K562 (cell line): ENCODE measurements around the gene CSMD2. TPM values are rescaled to one million over a fixed set of nuclear protein-coding genes. Genes with fewer than 3 reads are reported as not detected.

Experiments used
- ATAC-seq: fragments of 200-7000 bp; cut with Tn5 transposase; 3 replicates; pipeline ENCODE4 v1.9.1; 2020; ENCODE audit warnings: moderate library complexity
- BruUV-seq: library from RNA; stranded (reverse); fragments of 400-500 nt; replicated peaks from 2 replicates; lab custom pipeline; 2021; lab: Mats Ljungman, UMichigan
- CTCF ChIA-PET: fragments of 300-600 bp; formaldehyde crosslinking; extraction: SDS; loops from one replicate; lab custom pipeline; 2021; ENCODE audit warnings: low intra/inter-chr PET ratio; lab: Yijun Ruan, JAX
- POLR2A ChIA-PET: fragments of 300-600, 350-650 bp; sonication (Branson Sonifier 250); formaldehyde crosslinking; extraction: SDS; loops from one replicate; lab custom pipeline; 2021; ENCODE audit warnings: antibody characterized with exemption, inconsistent platforms; lab: Yijun Ruan, JAX
- DNase-seq, 4 experiments: peaks; one replicate each; pipeline versions ENCODE4 v3.0.0 to v3.0.0-alpha.2; 2011 to 2018; ENCODE audit warnings: low spot score in 3 of 4, mixed read lengths in 3 of 4; ENCODE audit errors: extremely low read depth in 1 of 4
- FAIRE-seq: peaks from 2 replicates; lab custom pipeline; 2011; peaks lifted over from hg19 to GRCh38; lab: Jason Lieb, UNC
- H2AFZ ChIP-seq: 2 replicates; pipeline ENCODE4 v1.6.0; 2011; ENCODE audit warnings: low read depth, low read length, control low read depth, inconsistent platforms
- H3K27ac ChIP-seq: fragments of 200-600 bp; 3 replicates; pipeline ENCODE4 v1.8.0; 2011; ENCODE audit warnings: low read depth, mild to moderate bottlenecking, control low read depth, inconsistent platforms, low read length, moderate library complexity, mixed read lengths; ENCODE audit errors: extremely low read depth
- H3K27me3 ChIP-seq, 2 experiments: fragments of 300-600 bp in 1 of 2; 2 replicates in 1 of 2; 3 replicates in 1 of 2; pipeline versions ENCODE4 v1.6.0 to v1.8.0; 2011; ENCODE audit warnings: inconsistent platforms in 2 of 2, low read length in 2 of 2, mild to moderate bottlenecking in 1 of 2, mixed read lengths in 1 of 2, moderate library complexity in 1 of 2; ENCODE audit not compliant: control insufficient read depth in 2 of 2, insufficient read depth in 2 of 2
- H3K36me3 ChIP-seq: fragments of 300-600 bp; 3 replicates; pipeline ENCODE4 v1.8.0; 2011; ENCODE audit warnings: mild to moderate bottlenecking, low read length, inconsistent platforms; ENCODE audit not compliant: control insufficient read depth, insufficient read depth
- H3K4me1 ChIP-seq, 2 experiments: fragments of 200-600 bp in 1 of 2; replicated peaks in 1 of 2; 2 replicates in 1 of 2; 3 replicates in 1 of 2; pipeline versions ENCODE4 v1.5.1 to v1.8.0; 2011; ENCODE audit warnings: inconsistent platforms in 2 of 2, low read length in 2 of 2, mild to moderate bottlenecking in 1 of 2, mixed read lengths in 1 of 2, moderate library complexity in 1 of 2; ENCODE audit not compliant: control insufficient read depth in 2 of 2, insufficient read depth in 2 of 2
- H3K4me2 ChIP-seq: 2 replicates; pipeline ENCODE4 v1.6.1; 2011; ENCODE audit warnings: low read length, control low read depth, inconsistent platforms, mixed read lengths; ENCODE audit not compliant: insufficient read depth
- H3K4me3 ChIP-seq: fragments of 200-600 bp; sonication (generic), shearing (Covaris generic); 2 replicates; pipeline ENCODE4 v1.5.1; 2016; ENCODE audit warnings: control low read depth, inconsistent platforms
- H3K79me2 ChIP-seq: fragments of 200-600 bp; 3 replicates; pipeline ENCODE4 v1.8.0; 2011; ENCODE audit warnings: low read length, inconsistent platforms; ENCODE audit not compliant: control insufficient read depth, insufficient read depth
- H3K9ac ChIP-seq, 2 experiments: 2 replicates each; pipeline versions ENCODE4 v1.6.0 to v1.6.1; 2011; ENCODE audit warnings: low read depth in 2 of 2, low read length in 2 of 2, control low read depth in 1 of 2, inconsistent platforms in 1 of 2, mild to moderate bottlenecking in 1 of 2, mixed read lengths in 1 of 2; ENCODE audit not compliant: insufficient read depth in 1 of 2
- H3K9me1 ChIP-seq: one replicate; pipeline ENCODE4 v1.6.0; 2011; ENCODE audit warnings: inconsistent platforms, mild to moderate bottlenecking, low read length, moderate library complexity; ENCODE audit not compliant: control insufficient read depth, insufficient read depth
- H3K9me3 ChIP-seq: replicated peaks from 2 replicates; pipeline ENCODE4 v1.5.1; 2011; ENCODE audit warnings: low read depth, low read length, inconsistent platforms; ENCODE audit not compliant: control insufficient read depth, insufficient read depth
- H4K20me1 ChIP-seq: replicated peaks from 2 replicates; pipeline ENCODE4 v1.6.1; 2011; ENCODE audit warnings: low read length, inconsistent platforms, mixed read lengths; ENCODE audit not compliant: control insufficient read depth, insufficient read depth
- CHD4 ChIP-seq: fragments of 200-600 bp; sonication (generic); IDR thresholded peaks from 3 replicates; pipeline ENCODE4 v1.6.1; 2012; ENCODE audit warnings: low read depth, mild to moderate bottlenecking, mixed read lengths, low read length, inconsistent platforms; ENCODE audit not compliant: insufficient read depth, insufficient replicate concordance, poor library complexity, severe bottlenecking
- CXXC5 ChIP-seq: fragments of 250-450 bp; sonication (Bioruptor Pico); IDR thresholded peaks from 2 replicates; pipeline ENCODE4 v1.8.0; 2022; ENCODE audit warnings: inconsistent platforms, mild to moderate bottlenecking, moderate library complexity
- DPF2 ChIP-seq: fragments of 450-650 bp; IDR thresholded peaks from 2 replicates; pipeline ENCODE4 v1.6.1; 2016
- E2F3 ChIP-seq: fragments of 250-450 bp; sonication (Bioruptor Pico); IDR thresholded peaks from 2 replicates; pipeline ENCODE4 v1.4.0; 2020; ENCODE audit warnings: mild to moderate bottlenecking
- E2F5 ChIP-seq: sonication (generic); formaldehyde crosslinking; IDR thresholded peaks from 2 replicates; pipeline ENCODE4 v1.8.0; 2022; ENCODE audit warnings: mild to moderate bottlenecking, missing genetic modification reagents
- HDAC2 ChIP-seq: fragments of 450-650 bp; IDR thresholded peaks from 2 replicates; pipeline ENCODE4 v1.6.1; 2016; ENCODE audit warnings: mild to moderate bottlenecking
- KLF6 ChIP-seq: fragments of 250-450 bp; sonication (Bioruptor Pico); IDR thresholded peaks from 2 replicates; pipeline ENCODE4 v1.4.0; 2020; ENCODE audit warnings: mild to moderate bottlenecking, moderate library complexity, borderline replicate concordance
- MAFK ChIP-seq: IDR thresholded peaks from 2 replicates; pipeline ENCODE4 v1.6.1; 2011; ENCODE audit warnings: low read length, improper control_type of control experiment
- RFX1 ChIP-seq: fragments of 450-650 bp; IDR thresholded peaks from 2 replicates; pipeline ENCODE4 v1.6.1; 2016; ENCODE audit warnings: mild to moderate bottlenecking, moderate library complexity
- TAF1 ChIP-seq: IDR thresholded peaks from 2 replicates; pipeline ENCODE4 v1.6.1; 2011; ENCODE audit warnings: mild to moderate bottlenecking, low read length, moderate library complexity; ENCODE audit not compliant: insufficient read depth, control insufficient read depth, severe bottlenecking; ENCODE audit errors: extremely low read depth
- ZNF197 ChIP-seq: fragments of 200-800 bp; sonication (Bioruptor generic); IDR thresholded peaks from 2 replicates; pipeline ENCODE4 v1.6.1; 2016; ENCODE audit warnings: low read depth, missing genetic modification characterization, missing compliant biosample characterization
- ZNF644 ChIP-seq: fragments of 200-800 bp; sonication (Bioruptor generic); IDR thresholded peaks from 2 replicates; pipeline ENCODE4 v1.6.1; 2016; ENCODE audit warnings: low read depth, missing genetic modification characterization, missing compliant biosample characterization
- WGBS: fragments of 100-300 bp; shearing (Covaris generic); methylation state at CpG from one replicate; pipeline ENCODE4 v1.1.6; 2016; ENCODE audit warnings: low coverage, mixed read lengths; ENCODE audit not compliant: insufficient coverage; ENCODE audit errors: missing lambda C conversion rate; 5-methylcytosine and 5-hydroxymethylcytosine counted together
- in situ Hi-C: fragments of 300-500 bp; cut with MboI; formaldehyde crosslinking; loops from 4 replicates; pipeline ENCODE4 v1.15.0; 2018; ENCODE audit warnings: inconsistent platforms, mixed read lengths
- intact Hi-C: fragments of 100-400 bp; cut with micrococcal nuclease; formaldehyde crosslinking; loops from 2 replicates; pipeline ENCODE4 v1.14.2; 2022
- polyA plus RNA-seq, 8 experiments: library from polyadenylated mRNA; depleted of rRNA in 4 of 8; stranded (reverse) in 5 of 8; unstranded in 3 of 8; fragments of >200 nt; fragmentation: Nextera tagmentation in 2 of 8; fragmentation: Illumina TruSeq in 1 of 8; extraction: Ambion mirVana in 2 of 8; extraction: Trizol in 1 of 8; gene quantifications; 2 replicates each; pipeline versions ENCODE4 v1.2.1 to v1.2.3, GENCODE V29; 2011 to 2014; ENCODE audit warnings: inconsistent platforms in 1 of 8, missing spikeins in 1 of 8
- total RNA-seq, 7 experiments: library from RNA; depleted of rRNA in 6 of 7; stranded (reverse); fragments of >200 nt in 6 of 7; fragmentation: Illumina TruSeq in 2 of 7; extraction: Trizol in 2 of 7; gene quantifications; 2 replicates each; pipeline versions ENCODE4 v1.2.1 to v1.2.3, GENCODE V29; 2011 to 2021; ENCODE audit warnings: low replicate concordance in 1 of 7

The CSMD2 gene
- total and polyA plus RNA-seq, 9 of the 15 experiments (the other 6 are each of a cell fraction or from before 2014, with no cell fraction given): not detected

- Histone ChIP-seq H3K4me1 (no peaks in the 10 kb centered on the region), H3K9ac (no peak overlapping the region), H3K9me1 (no peaks in the 10 kb centered on the region), H4K20me1 (no peaks in the 10 kb centered on the region), H3K4me3 (no peak overlapping the region), H3K4me2 (no peak overlapping the region), H3K27me3 (peaks cover 5% of the 10 kb centered on the region in 2 experiments; a peak in 2 of 5 replicates), H3K9me3 (no peaks in the 10 kb centered on the region), H3K36me3 (no peaks in the 10 kb centered on the region), H3K79me2 (no peaks in the 10 kb centered on the region), H3K27ac (no peak overlapping the region), H2AFZ (no peak overlapping the region)
- ChIA-PET CTCF (no interaction called here), POLR2A (interaction anchor here (0.8 to 1.5 kb wide), 2 partner anchors 25 to 30 kb away, joined by 3 to 4 read pairs; no protein-coding TSS in a partner anchor)
- intact Hi-C loops: no loop called here
- DNase-seq: no peak
- no TSS peak for BruUV-seq
- FAIRE-seq: no peak
- in situ Hi-C loops: no loop called here
- WGBS: 0% methylated on average over 7 of the region's 7 CpGs
- TF ChIP-seq TAF1 (no peak), E2F5 (CRISPR knock-in tag) (no peak), DPF2 (no peak), ZNF644 (no peak), KLF6 (CRISPR knock-in tag) (no peak), CXXC5 (CRISPR knock-in tag) (no peak), E2F3 (CRISPR knock-in tag) (no peak), CHD4 (no peak), MAFK (no peak), HDAC2 (no peak), ZNF197 (CRISPR knock-in tag) (no peak), RFX1 (no peak)
- no peak for ATAC-seq
Measured at GRCh38 chr1:33569331-33569730, 595.7 kb downstream of the CSMD2 start.
